GM18511 (cell line): ENCODE data around the gene OR2Y1.
"Not testable (repeated sequence)": the region's sequence is repeated elsewhere in the genome, so short reads cannot be mapped to it uniquely, and the experiment has no call there.

Experiments used
- ATAC-seq: cut with Tn5 transposase; IDR thresholded peaks from one replicate; pipeline ENCODE4 v1.9.1; 2021; ENCODE audit warnings: mild to moderate bottlenecking, moderate library complexity; ENCODE audit not compliant: unreplicated experiment

The OR2Y1 gene

GRCh38 chr5:180739958-180740357 lies at the start of gene OR2Y1:
OR2Y1 (minus strand) TSS chr5:180740058; CDS start chr5:180740058, 0 bp downstream.
- ATAC-seq, result no peak

- ATAC-seq, result not testable (repeated sequence)
These were observed 49.0 kb upstream of the OR2Y1 start for GRCh38 chr5:180788651-180789410.

- ATAC-seq, result no peak
These were observed 48.0 kb upstream of the OR2Y1 start for GRCh38 chr5:180787711-180788431.

- ATAC-seq, result no peak
These were observed 46.9 kb upstream of the OR2Y1 start for GRCh38 chr5:180786531-180787398.

GRCh38 chr5:180785794-180786221 lies 46.0 kb upstream of the OR2Y1 start:
- no peak for ATAC-seq

GRCh38 chr5:180785121-180785781 lies 45.4 kb upstream of the OR2Y1 start:
- ATAC-seq, result no peak

GRCh38 chr5:180784497-180785097 lies 44.7 kb upstream of the OR2Y1 start:
- no peak for ATAC-seq

GRCh38 chr5:180783340-180784052 lies 43.6 kb upstream of the OR2Y1 start:
- no peak for ATAC-seq

- ATAC-seq, result no peak
These were observed 42.9 kb upstream of the OR2Y1 start for GRCh38 chr5:180782748-180783147.

GRCh38 chr5:180781900-180782326 lies 42.1 kb upstream of the OR2Y1 start:
- ATAC-seq, result not testable (repeated sequence)

- ATAC-seq, result no peak
These were observed 40.2 kb upstream of the OR2Y1 start for GRCh38 chr5:180779985-180780610.

- no peak for ATAC-seq
These were observed 37.6 kb upstream of the OR2Y1 start for GRCh38 chr5:180777475-180777874.

GRCh38 chr5:180776376-180776775 lies 36.5 kb upstream of the OR2Y1 start:
- no peak for ATAC-seq

GRCh38 chr5:180775624-180776023 lies 35.8 kb upstream of the OR2Y1 start:
- ATAC-seq, result no peak

GRCh38 chr5:180771839-180772238 lies 32.0 kb upstream of the OR2Y1 start:
- no peak for ATAC-seq

GRCh38 chr5:180769821-180770220 lies 30.0 kb upstream of the OR2Y1 start:
- ATAC-seq, result no peak

GRCh38 chr5:180755601-180756000 lies 15.7 kb upstream of the OR2Y1 start:
- no peak for ATAC-seq

- no peak for ATAC-seq
These were observed 4.4 kb upstream of the OR2Y1 start for GRCh38 chr5:180744253-180744652.

- no peak for ATAC-seq
These were observed 2.9 kb upstream of the OR2Y1 start for GRCh38 chr5:180742727-180743126.
